22Rv1 (cell line): Measurements from ENCODE around the gene RAP2A.

Experiments used
- ZFX ChIP-seq: fragments of 450-650 bp; IDR thresholded peaks from 2 replicates; pipeline ENCODE4 v1.6.1; 2017; ENCODE audit warnings: antibody characterized with exemption, borderline replicate concordance
- TF ChIP-seq, protein P1 (sequence below): fragments of 450-650 bp; IDR thresholded peaks from 2 replicates; pipeline ENCODE4 v1.5.1; 2017; ENCODE audit warnings: mild to moderate bottlenecking

- TF ChIP-seq, protein P1, sequence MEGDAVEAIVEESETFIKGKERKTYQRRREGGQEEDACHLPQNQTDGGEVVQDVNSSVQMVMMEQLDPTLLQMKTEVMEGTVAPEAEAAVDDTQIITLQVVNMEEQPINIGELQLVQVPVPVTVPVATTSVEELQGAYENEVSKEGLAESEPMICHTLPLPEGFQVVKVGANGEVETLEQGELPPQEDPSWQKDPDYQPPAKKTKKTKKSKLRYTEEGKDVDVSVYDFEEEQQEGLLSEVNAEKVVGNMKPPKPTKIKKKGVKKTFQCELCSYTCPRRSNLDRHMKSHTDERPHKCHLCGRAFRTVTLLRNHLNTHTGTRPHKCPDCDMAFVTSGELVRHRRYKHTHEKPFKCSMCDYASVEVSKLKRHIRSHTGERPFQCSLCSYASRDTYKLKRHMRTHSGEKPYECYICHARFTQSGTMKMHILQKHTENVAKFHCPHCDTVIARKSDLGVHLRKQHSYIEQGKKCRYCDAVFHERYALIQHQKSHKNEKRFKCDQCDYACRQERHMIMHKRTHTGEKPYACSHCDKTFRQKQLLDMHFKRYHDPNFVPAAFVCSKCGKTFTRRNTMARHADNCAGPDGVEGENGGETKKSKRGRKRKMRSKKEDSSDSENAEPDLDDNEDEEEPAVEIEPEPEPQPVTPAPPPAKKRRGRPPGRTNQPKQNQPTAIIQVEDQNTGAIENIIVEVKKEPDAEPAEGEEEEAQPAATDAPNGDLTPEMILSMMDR: no peak
- no peak for TF ChIP-seq ZFX
Measured at GRCh38 chr13:97502706-97503105, 68.7 kb downstream of the RAP2A start.
